ENCODE results near the gene FOXJ3. TPM values are rescaled to one million over a fixed set of nuclear protein-coding genes. Genes with fewer than 3 reads are reported as not detected.

FOXJ3 gene
- total and polyA plus RNA-seq, 2 of the 8 experiments (the other 6 are each of a cell fraction or from before 2014, with no cell fraction given) = 48.6 to 51.9 TPM

- TF ChIP-seq E2F6 (IDR thresholded peaks at IDR 0.05) (no peak), CTBP2 (IDR thresholded peaks at IDR 0.05; ENCODE audit: borderline replicate concordance, insufficient read depth, insufficient read length, low read length) (no peak), RBBP5 (IDR thresholded peaks at IDR 0.05; ENCODE audit: borderline replicate concordance, low read depth, low read length) (no peak), CHD7 (IDR thresholded peaks at IDR 0.05; ENCODE audit: insufficient replicate concordance, low read length) (no peak), JUND (IDR thresholded peaks at IDR 0.05; ENCODE audit: low read length) (no peak), EGR1 (IDR thresholded peaks at IDR 0.05; ENCODE audit: borderline replicate concordance, low read depth, low read length) (no peak), GABPA (IDR thresholded peaks at IDR 0.05; ENCODE audit: borderline replicate concordance, insufficient read depth, low read length) (no peak)
These were observed 170.2 kb downstream of the FOXJ3 start, which contains the start of gene GUCA2A (continued) for GRCh38 chr1:42164551-42165420.

Data from H1 (cell line).